Left lung (tissue), 10 donors: ENCODE measurements around the gene GDNF. TPM values are rescaled to one million over a fixed set of nuclear protein-coding genes. Genes with fewer than 3 reads are reported as not detected.
A peak's percentile ranks its signal among the peaks of the same experiment; 100 is the strongest.

Experiments
- ATAC-seq: fragments of 200-7000 bp; cut with Tn5 transposase; one replicate; pipeline ENCODE4 v1.9.1; 2020; ENCODE audit warnings: moderate library complexity
- DNase-seq, 4 donors: peaks; one replicate each; pipeline ENCODE4 v3.0.0-alpha.2; 2013 to 2020
- H3K27ac ChIP-seq, 2 donors: fragments of 200-600 bp; sonication (generic) in 1 of 2; one replicate each; pipeline versions ENCODE4 v1.5.0 to v1.8.0; 2020 to 2021
- H3K27me3 ChIP-seq, 2 donors: fragments of 200-600 bp; sonication (generic) in 1 of 2; one replicate each; pipeline versions ENCODE4 v1.5.0 to v1.8.0; 2020 to 2021
- H3K36me3 ChIP-seq, 2 donors: fragments of 200-600 bp; sonication (generic) in 1 of 2; one replicate each; pipeline versions ENCODE4 v1.5.0 to v1.8.0; 2020 to 2021
- H3K4me1 ChIP-seq, 2 donors: fragments of 200-600 bp; one replicate each; pipeline ENCODE4 v1.8.0; 2021
- H3K4me3 ChIP-seq, 2 donors: fragments of 200-600 bp; sonication (generic) in 1 of 2; one replicate each; pipeline versions ENCODE4 v1.5.0 to v1.8.0; 2020 to 2021; ENCODE audit warnings: mild to moderate bottlenecking in 1 of 2
- H3K9me3 ChIP-seq, 2 donors: fragments of 200-600 bp; sonication (generic) in 1 of 2; one replicate each; pipeline versions ENCODE4 v1.5.0 to v1.8.0; 2020 to 2021
- CTCF ChIP-seq, 2 donors: fragments of 200-600 bp; sonication (generic) in 1 of 2; IDR thresholded peaks; one replicate each; pipeline versions ENCODE4 v1.5.0 to v1.8.0; 2021; ENCODE audit warnings: antibody characterized with exemption in 2 of 2
- intact Hi-C, 2 donors: fragments of 100-400 bp; cut with DNase I; formaldehyde crosslinking; loops; one replicate each; pipeline versions ENCODE4 v1.11.2 to v1.14.2; 2022
- polyA plus RNA-seq, 6 donors: library from polyadenylated mRNA; unstranded; fragments of 120-200 nt; gene quantifications; one replicate each; pipeline ENCODE4 v1.2.1, GENCODE V29; 2013; ENCODE audit not compliant: insufficient read length in 6 of 6
- total RNA-seq, 2 donors: library from RNA; stranded (reverse); fragmentation: NEBNext Ultra II Directional; extraction: Animal tissue kit (Norgen Biotek cat#: 25700); gene quantifications; one replicate each; pipeline ENCODE4 v1.2.1, GENCODE V29; 2021
- donor health status: DM: no; HTN: yes; CAD: no.
- donor health status: DM: no; HTN: no; CAD: no.

The GDNF gene
- total and polyA plus RNA-seq, 8 donors, result 0.06 to 0.17 (median 0.07) TPM; not detected in 4

- TF ChIP-seq CTCF (IDR thresholded peaks at IDR 0.05), result no peak
- H3K36me3 ChIP-seq, result no peaks in the 10 kb centered on the region
- ATAC-seq (no peak), DNase-seq (no peak)
- no peak overlapping the region for H3K27ac ChIP-seq
- no peak overlapping the region for H3K4me3 ChIP-seq
- peaks cover 0 to 41% of the 10 kb centered on the region in 2 donors for H3K9me3 ChIP-seq
- H3K27me3 ChIP-seq, result no peaks in the 10 kb centered on the region
- no peaks in the 10 kb centered on the region for H3K4me1 ChIP-seq
- intact Hi-C loops, result no loop called here
Measured at GRCh38 chr5:37792975-37793631, 46.7 kb downstream of the GDNF start.

GRCh38 chr5:37791321-37791720 lies 48.5 kb downstream of the GDNF start:
- ATAC-seq, result no peak
- no peak for TF ChIP-seq CTCF (IDR thresholded peaks at IDR 0.05)
- no peaks in the 10 kb centered on the region for H3K27me3 ChIP-seq
- no peaks in the 10 kb centered on the region for H3K4me1 ChIP-seq
- no peak overlapping the region for H3K27ac ChIP-seq
- peaks cover 0 to 34% of the 10 kb centered on the region in 2 donors for H3K9me3 ChIP-seq
- no peaks in the 10 kb centered on the region for H3K36me3 ChIP-seq
- intact Hi-C loops, result no loop called here
- H3K4me3 ChIP-seq, result no peak overlapping the region
- DNase-seq, result no peak

GRCh38 chr5:37789991-37790390 lies 49.9 kb downstream of the GDNF start:
- Histone ChIP-seq H3K36me3 (no peaks in the 10 kb centered on the region), H3K27me3 (no peaks in the 10 kb centered on the region), H3K4me3 (no peak overlapping the region), H3K4me1 (no peaks in the 10 kb centered on the region), H3K9me3 (peaks cover 0 to 21% of the 10 kb centered on the region in 2 donors), H3K27ac (no peak overlapping the region)
- no peak for TF ChIP-seq CTCF (IDR thresholded peaks at IDR 0.05)
- DNase-seq (no peak), ATAC-seq (no peak)
- intact Hi-C loops, result no loop called here

- H3K4me1 ChIP-seq, result no peaks in the 10 kb centered on the region
- no peak for TF ChIP-seq CTCF (IDR thresholded peaks at IDR 0.05)
- peaks cover 0 to 8% of the 10 kb centered on the region in 2 donors for H3K9me3 ChIP-seq
- intact Hi-C loops, result no loop called here
- DNase-seq (peak in 2 of 4 donors; percentile 5 to 14), ATAC-seq (no peak)
- no peak overlapping the region for H3K4me3 ChIP-seq
- no peaks in the 10 kb centered on the region for H3K36me3 ChIP-seq
- no peaks in the 10 kb centered on the region for H3K27me3 ChIP-seq
- no peak overlapping the region for H3K27ac ChIP-seq
Measured at GRCh38 chr5:37787742-37788141, 52.1 kb downstream of the GDNF start.

GRCh38 chr5:37786862-37787519 lies 52.9 kb downstream of the GDNF start:
- peak; percentile 57 for ATAC-seq
- intact Hi-C loops, result no loop called here
- H3K36me3 ChIP-seq, result no peaks in the 10 kb centered on the region
- H3K4me3 ChIP-seq, result no peak overlapping the region
- no peak overlapping the region for H3K27ac ChIP-seq
- no peaks in the 10 kb centered on the region for H3K4me1 ChIP-seq
- no peak for DNase-seq
- H3K27me3 ChIP-seq, result no peaks in the 10 kb centered on the region
- TF ChIP-seq CTCF (IDR thresholded peaks at IDR 0.05), result no peak
- H3K9me3 ChIP-seq, result peaks cover 0 to 4% of the 10 kb centered on the region in 2 donors
